OCI-LY1 (cell line): Measurements from ENCODE around the gene FMOD.

ENCODE experiments used
- H2AFZ ChIP-seq: fragments of 200-600 bp; sonication (generic), shearing (Covaris generic); 2 replicates; pipeline ENCODE4 v1.6.0; 2014; ENCODE audit warnings: antibody characterized with exemption, mild to moderate bottlenecking, low read length
- H3F3A ChIP-seq: fragments of 200-600 bp; sonication (generic), shearing (Covaris generic); 2 replicates; pipeline ENCODE4 v1.6.0; 2014; ENCODE audit warnings: mild to moderate bottlenecking, antibody characterized with exemption, low read length, moderate library complexity; ENCODE audit not compliant: insufficient read depth
- H3K27ac ChIP-seq: fragments of 200-600 bp; sonication (generic); 2 replicates; pipeline ENCODE4 v1.5.1; 2014; ENCODE audit warnings: low read length, mixed run types, mild to moderate bottlenecking, low read depth; ENCODE audit not compliant: poor library complexity, severe bottlenecking
- H3K27me3 ChIP-seq: fragments of 200-600 bp; sonication (generic); 2 replicates; pipeline ENCODE4 v1.6.0; 2014; ENCODE audit warnings: antibody characterized with exemption, mild to moderate bottlenecking, low read length, moderate library complexity; ENCODE audit not compliant: insufficient read depth
- H3K36me3 ChIP-seq: fragments of 200-600 bp; sonication (generic); 2 replicates; pipeline ENCODE4 v1.6.1; 2014; ENCODE audit warnings: mild to moderate bottlenecking, antibody characterized with exemption, low read length, moderate library complexity, mixed read lengths; ENCODE audit not compliant: insufficient read depth
- H3K4me1 ChIP-seq: fragments of 200-600 bp; sonication (generic); 2 replicates; pipeline ENCODE4 v1.5.1; 2014; ENCODE audit warnings: mild to moderate bottlenecking, low read length, moderate library complexity; ENCODE audit not compliant: insufficient read depth, severe bottlenecking
- H3K4me2 ChIP-seq: fragments of 200-600 bp; sonication (generic), shearing (Covaris generic); 2 replicates; pipeline ENCODE4 v1.6.1; 2014; ENCODE audit warnings: low read length
- H3K4me3 ChIP-seq: fragments of 200-600 bp; sonication (generic); 2 replicates; pipeline ENCODE4 v1.5.1; 2014; ENCODE audit warnings: low read length, low read depth, mild to moderate bottlenecking, mixed read lengths; ENCODE audit not compliant: poor library complexity, severe bottlenecking
- H3K79me2 ChIP-seq: fragments of 200-600 bp; shearing (Covaris generic); 2 replicates; pipeline ENCODE4 v1.6.1; 2016; ENCODE audit warnings: mixed run types, low read length, mixed read lengths; ENCODE audit not compliant: insufficient read depth
- H3K9ac ChIP-seq: fragments of 200-600 bp; sonication (generic), shearing (Covaris generic); 2 replicates; pipeline ENCODE4 v1.6.1; 2014; ENCODE audit warnings: mild to moderate bottlenecking, low read length, mixed read lengths
- H3K9me2 ChIP-seq: fragments of 200-600 bp; sonication (generic), shearing (Covaris generic); 2 replicates; pipeline ENCODE4 v1.6.1; 2014; ENCODE audit warnings: low read depth, mild to moderate bottlenecking, low read length, mixed read lengths
- H3K9me3 ChIP-seq: fragments of 200-600 bp; shearing (Covaris generic); 2 replicates; pipeline ENCODE4 v1.6.1; 2014; ENCODE audit warnings: low read length, mixed read lengths
- H4K20me1 ChIP-seq: fragments of 200-600 bp; sonication (generic), shearing (Covaris generic); 2 replicates; pipeline ENCODE4 v1.6.0; 2016; ENCODE audit warnings: mild to moderate bottlenecking, low read length; ENCODE audit not compliant: insufficient read depth
- EZH2 ChIP-seq: fragments of 200-600 bp; sonication (generic), shearing (Covaris generic); IDR thresholded peaks from 2 replicates; pipeline ENCODE4 v1.8.0; 2017; ENCODE audit warnings: borderline replicate concordance, mixed run types, mild to moderate bottlenecking, antibody characterized with exemption, low read length, moderate library complexity, mixed read lengths
- TF ChIP-seq, protein P1 (sequence below): fragments of 200-600 bp; sonication (generic), shearing (Covaris generic); IDR thresholded peaks from 2 replicates; pipeline ENCODE4 v1.5.1; 2017; ENCODE audit warnings: mild to moderate bottlenecking, antibody characterized with exemption, low read length, moderate library complexity, mixed read lengths

Gene FMOD

GRCh38 chr1:203320591-203321272 lies 30.2 kb downstream of the FMOD start:
- Histone ChIP-seq H3K4me1 (peaks cover 96% of the 10 kb centered on the region), H3F3A (peaks cover 13% of the 10 kb centered on the region; the same call in 1 of the 2 replicates), H3K9me3 (no peaks in the 10 kb centered on the region), H3K27me3 (no peaks in the 10 kb centered on the region), H3K4me3 (peak overlapping the region; percentile 41), H3K9me2 (no peaks in the 10 kb centered on the region), H3K4me2 (peak overlapping the region; percentile 83), H3K9ac (peak overlapping the region; percentile 86), H3K36me3 (no peaks in the 10 kb centered on the region), H3K79me2 (no peaks in the 10 kb centered on the region), H2AFZ (no peak overlapping the region), H3K27ac (peak overlapping the region; percentile 98), H4K20me1 (no peaks in the 10 kb centered on the region)
- TF ChIP-seq, protein P1, sequence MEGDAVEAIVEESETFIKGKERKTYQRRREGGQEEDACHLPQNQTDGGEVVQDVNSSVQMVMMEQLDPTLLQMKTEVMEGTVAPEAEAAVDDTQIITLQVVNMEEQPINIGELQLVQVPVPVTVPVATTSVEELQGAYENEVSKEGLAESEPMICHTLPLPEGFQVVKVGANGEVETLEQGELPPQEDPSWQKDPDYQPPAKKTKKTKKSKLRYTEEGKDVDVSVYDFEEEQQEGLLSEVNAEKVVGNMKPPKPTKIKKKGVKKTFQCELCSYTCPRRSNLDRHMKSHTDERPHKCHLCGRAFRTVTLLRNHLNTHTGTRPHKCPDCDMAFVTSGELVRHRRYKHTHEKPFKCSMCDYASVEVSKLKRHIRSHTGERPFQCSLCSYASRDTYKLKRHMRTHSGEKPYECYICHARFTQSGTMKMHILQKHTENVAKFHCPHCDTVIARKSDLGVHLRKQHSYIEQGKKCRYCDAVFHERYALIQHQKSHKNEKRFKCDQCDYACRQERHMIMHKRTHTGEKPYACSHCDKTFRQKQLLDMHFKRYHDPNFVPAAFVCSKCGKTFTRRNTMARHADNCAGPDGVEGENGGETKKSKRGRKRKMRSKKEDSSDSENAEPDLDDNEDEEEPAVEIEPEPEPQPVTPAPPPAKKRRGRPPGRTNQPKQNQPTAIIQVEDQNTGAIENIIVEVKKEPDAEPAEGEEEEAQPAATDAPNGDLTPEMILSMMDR, result no peak
- TF ChIP-seq EZH2, result no peak

DNA sequence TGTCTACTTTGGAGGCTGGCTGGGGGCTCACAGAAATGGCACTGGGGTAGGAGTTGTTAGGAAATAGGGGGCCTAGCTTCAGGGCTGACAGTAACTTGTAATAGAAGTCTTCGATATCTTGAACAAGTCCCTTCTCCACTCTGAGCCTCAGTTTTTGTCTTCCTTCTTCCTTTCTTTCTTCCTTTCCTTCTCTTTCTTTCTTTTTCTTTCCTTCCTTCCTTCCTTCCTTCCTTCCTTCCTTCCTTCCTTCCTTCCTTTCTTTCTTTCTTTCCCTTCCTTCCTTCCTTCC lies 32.7 kb downstream of the FMOD start:
- Histone ChIP-seq H3F3A (peaks cover 18% of the 10 kb centered on the region), H3K4me3 (no peak overlapping the region), H3K36me3 (no peaks in the 10 kb centered on the region), H3K9me3 (no peaks in the 10 kb centered on the region), H3K4me1 (peaks cover 85% of the 10 kb centered on the region), H3K9ac (peak overlapping the region; percentile 15; the same call in 1 of the 2 replicates), H3K27ac (peak overlapping the region; percentile 84), H3K9me2 (no peaks in the 10 kb centered on the region), H3K4me2 (no peak overlapping the region), H4K20me1 (no peaks in the 10 kb centered on the region), H2AFZ (no peak overlapping the region), H3K27me3 (no peaks in the 10 kb centered on the region), H3K79me2 (no peaks in the 10 kb centered on the region)
- TF ChIP-seq EZH2, result no peak
- TF ChIP-seq, protein P1, result no peak

DNA sequence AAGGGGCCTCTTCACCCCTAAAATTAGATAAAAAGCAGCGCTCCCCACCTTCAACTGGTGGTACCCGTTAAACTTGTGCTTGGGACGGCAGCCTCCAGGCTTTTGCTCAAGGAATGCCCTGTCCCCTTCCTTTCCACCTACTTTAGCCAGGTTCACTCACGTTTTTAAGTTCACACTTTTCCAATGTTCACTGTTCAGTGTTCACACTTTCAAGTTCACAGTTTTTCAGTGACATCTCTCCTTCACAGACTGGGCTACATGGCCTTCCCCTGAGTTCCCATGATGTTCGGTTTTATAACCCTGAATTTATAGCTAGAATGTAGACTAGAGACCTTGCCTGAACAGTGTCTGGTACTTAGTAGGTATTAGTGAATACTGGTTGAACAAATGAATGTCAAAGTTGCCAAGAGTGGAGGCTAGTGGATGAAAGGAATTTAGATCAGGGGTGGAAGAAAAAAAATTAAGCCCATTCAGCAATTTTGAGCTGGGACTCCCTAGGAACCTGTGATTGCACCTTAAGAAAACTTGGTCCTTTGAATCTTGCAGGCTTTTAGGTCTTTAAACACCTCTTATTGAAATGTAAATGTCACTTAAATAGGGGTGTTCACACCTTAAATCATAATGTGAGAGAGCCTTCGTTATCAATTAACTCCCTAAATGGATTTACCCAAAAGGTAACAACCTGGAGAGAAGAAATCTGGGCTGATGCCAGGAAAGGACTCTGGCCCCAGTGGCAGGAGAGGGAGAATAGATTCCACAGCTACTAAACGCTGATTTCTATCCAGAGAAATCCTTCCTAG lies 33.3 kb downstream of the FMOD start:
- Histone ChIP-seq H2AFZ (no peak overlapping the region), H3K9me2 (no peaks in the 10 kb centered on the region), H3K79me2 (no peaks in the 10 kb centered on the region), H3K4me3 (no peak overlapping the region), H3K27ac (peak overlapping the region; percentile 84), H3K9me3 (no peaks in the 10 kb centered on the region), H4K20me1 (no peaks in the 10 kb centered on the region), H3F3A (peaks cover 23% of the 10 kb centered on the region), H3K9ac (peak overlapping the region; percentile 22; the same call in 1 of the 2 replicates), H3K4me1 (peaks cover 83% of the 10 kb centered on the region), H3K4me2 (no peak overlapping the region), H3K36me3 (no peaks in the 10 kb centered on the region), H3K27me3 (no peaks in the 10 kb centered on the region)
- TF ChIP-seq, protein P1, result no peak
- TF ChIP-seq EZH2, result no peak
